C4-2B (cell line): ENCODE data around the gene PER3.

Experiments used
- ZFX ChIP-seq: fragments of 450-650 bp; IDR thresholded peaks from 2 replicates; pipeline ENCODE4 v1.6.1; 2017
- TF ChIP-seq, protein P1 (sequence below): fragments of 450-650 bp; conservative IDR thresholded peaks from 2 replicates; pipeline ENCODE4 v1.5.1; 2017; ENCODE audit warnings: mild to moderate bottlenecking

DNA sequence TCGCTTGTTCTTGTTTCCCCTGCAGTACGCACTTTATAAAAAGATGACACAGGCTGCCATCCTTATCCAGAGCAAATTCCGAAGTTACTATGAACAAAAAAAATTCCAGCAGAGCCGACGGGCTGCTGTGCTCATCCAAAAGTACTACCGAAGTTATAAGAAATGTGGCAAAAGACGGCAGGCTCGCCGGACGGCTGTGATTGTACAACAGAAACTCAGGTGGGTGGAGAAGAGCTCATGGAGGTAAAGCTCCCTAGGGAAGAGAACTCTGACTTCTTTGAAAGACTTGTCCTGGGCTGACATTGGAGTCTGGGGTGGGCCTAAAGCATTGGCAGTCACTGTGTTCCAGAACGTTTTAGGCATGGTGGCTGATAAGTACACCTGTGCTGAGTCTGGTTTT is 32.9 kb upstream of the PER3 start:
- TF ChIP-seq, protein P1, sequence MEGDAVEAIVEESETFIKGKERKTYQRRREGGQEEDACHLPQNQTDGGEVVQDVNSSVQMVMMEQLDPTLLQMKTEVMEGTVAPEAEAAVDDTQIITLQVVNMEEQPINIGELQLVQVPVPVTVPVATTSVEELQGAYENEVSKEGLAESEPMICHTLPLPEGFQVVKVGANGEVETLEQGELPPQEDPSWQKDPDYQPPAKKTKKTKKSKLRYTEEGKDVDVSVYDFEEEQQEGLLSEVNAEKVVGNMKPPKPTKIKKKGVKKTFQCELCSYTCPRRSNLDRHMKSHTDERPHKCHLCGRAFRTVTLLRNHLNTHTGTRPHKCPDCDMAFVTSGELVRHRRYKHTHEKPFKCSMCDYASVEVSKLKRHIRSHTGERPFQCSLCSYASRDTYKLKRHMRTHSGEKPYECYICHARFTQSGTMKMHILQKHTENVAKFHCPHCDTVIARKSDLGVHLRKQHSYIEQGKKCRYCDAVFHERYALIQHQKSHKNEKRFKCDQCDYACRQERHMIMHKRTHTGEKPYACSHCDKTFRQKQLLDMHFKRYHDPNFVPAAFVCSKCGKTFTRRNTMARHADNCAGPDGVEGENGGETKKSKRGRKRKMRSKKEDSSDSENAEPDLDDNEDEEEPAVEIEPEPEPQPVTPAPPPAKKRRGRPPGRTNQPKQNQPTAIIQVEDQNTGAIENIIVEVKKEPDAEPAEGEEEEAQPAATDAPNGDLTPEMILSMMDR: no peak
- TF ChIP-seq ZFX: no peak
